ENCODE data around the gene JPH2.
"Not testable (repeated sequence)": the region's sequence is repeated elsewhere in the genome, so short reads cannot be mapped to it uniquely, and the experiment has no call there.

JPH2 gene

GRCh38 chr20:44135012-44135412, 52.0 kb downstream of the JPH2 start:
- Histone ChIP-seq H3K4me2 (no peak overlapping the region), H3K36me3 (ENCODE audit: insufficient read depth) (no peaks in the 10 kb centered on the region), H3K79me2 (ENCODE audit: insufficient read depth, low read depth) (no peaks in the 10 kb centered on the region), H3K4me1 (ENCODE audit: low read depth, poor library complexity, severe bottlenecking) (no peaks in the 10 kb centered on the region), H3K4me3 (IDR thresholded peaks at IDR 0.05; ENCODE audit: insufficient read depth, low read depth, low read length) (no peak overlapping the region), H3K27me3 (ENCODE audit: insufficient read depth, low read depth) (no peaks in the 10 kb centered on the region), H4K20me1 (ENCODE audit: insufficient read depth) (no peaks in the 10 kb centered on the region), H3K27ac (no peak overlapping the region), H3K9ac (no peak overlapping the region), H2AFZ (ENCODE audit: low read depth) (no peak overlapping the region; the same call in 1 of the 2 replicates)
- TF ChIP-seq, protein P1, sequence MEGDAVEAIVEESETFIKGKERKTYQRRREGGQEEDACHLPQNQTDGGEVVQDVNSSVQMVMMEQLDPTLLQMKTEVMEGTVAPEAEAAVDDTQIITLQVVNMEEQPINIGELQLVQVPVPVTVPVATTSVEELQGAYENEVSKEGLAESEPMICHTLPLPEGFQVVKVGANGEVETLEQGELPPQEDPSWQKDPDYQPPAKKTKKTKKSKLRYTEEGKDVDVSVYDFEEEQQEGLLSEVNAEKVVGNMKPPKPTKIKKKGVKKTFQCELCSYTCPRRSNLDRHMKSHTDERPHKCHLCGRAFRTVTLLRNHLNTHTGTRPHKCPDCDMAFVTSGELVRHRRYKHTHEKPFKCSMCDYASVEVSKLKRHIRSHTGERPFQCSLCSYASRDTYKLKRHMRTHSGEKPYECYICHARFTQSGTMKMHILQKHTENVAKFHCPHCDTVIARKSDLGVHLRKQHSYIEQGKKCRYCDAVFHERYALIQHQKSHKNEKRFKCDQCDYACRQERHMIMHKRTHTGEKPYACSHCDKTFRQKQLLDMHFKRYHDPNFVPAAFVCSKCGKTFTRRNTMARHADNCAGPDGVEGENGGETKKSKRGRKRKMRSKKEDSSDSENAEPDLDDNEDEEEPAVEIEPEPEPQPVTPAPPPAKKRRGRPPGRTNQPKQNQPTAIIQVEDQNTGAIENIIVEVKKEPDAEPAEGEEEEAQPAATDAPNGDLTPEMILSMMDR (conservative IDR thresholded peaks at IDR 0.05; ENCODE audit: low read depth, low read length) = no peak

DNA sequence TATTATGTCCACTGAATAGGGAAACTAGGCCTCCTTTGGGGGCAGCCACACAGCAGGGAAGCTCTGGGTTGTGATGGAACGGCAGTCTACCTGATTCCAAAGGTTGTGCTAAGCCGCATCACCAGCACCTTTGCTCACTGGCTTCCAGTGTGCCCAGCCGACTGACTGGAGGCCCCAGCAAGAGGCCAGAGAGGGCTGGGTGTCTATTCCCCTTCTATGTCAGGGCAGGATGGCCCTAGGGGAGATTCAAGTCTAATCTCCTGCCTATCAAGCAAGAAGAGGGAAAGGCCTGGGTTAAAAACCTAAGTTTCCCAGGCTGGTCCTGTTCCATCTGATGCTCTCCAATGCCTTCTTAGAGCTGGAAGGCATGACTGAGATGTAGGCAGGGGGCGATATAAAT, 53.6 kb downstream of the JPH2 start:
- no peak overlapping the region for H3K9ac ChIP-seq
- no peak overlapping the region for H3K4me3 ChIP-seq (IDR thresholded peaks at IDR 0.05; ENCODE audit: insufficient read depth, low read depth, low read length)
- no peaks in the 10 kb centered on the region for H4K20me1 ChIP-seq (ENCODE audit: insufficient read depth)
- no peaks in the 10 kb centered on the region for H3K79me2 ChIP-seq (ENCODE audit: insufficient read depth, low read depth)
- no peaks in the 10 kb centered on the region for H3K36me3 ChIP-seq (ENCODE audit: insufficient read depth)
- TF ChIP-seq, protein P1 (conservative IDR thresholded peaks at IDR 0.05; ENCODE audit: low read depth, low read length) = no peak
- no peak overlapping the region for H3K4me2 ChIP-seq
- H3K27ac ChIP-seq = no peak overlapping the region
- no peak overlapping the region for H2AFZ ChIP-seq (ENCODE audit: low read depth)
- H3K4me1 ChIP-seq (ENCODE audit: low read depth, poor library complexity, severe bottlenecking) = no peaks in the 10 kb centered on the region
- H3K27me3 ChIP-seq (ENCODE audit: insufficient read depth, low read depth) = no peaks in the 10 kb centered on the region

GRCh38 chr20:44131704-44132103, 55.3 kb downstream of the JPH2 start:
- H3K79me2 ChIP-seq (ENCODE audit: insufficient read depth, low read depth) = no peaks in the 10 kb centered on the region
- no peaks in the 10 kb centered on the region for H3K27me3 ChIP-seq (ENCODE audit: insufficient read depth, low read depth)
- no peaks in the 10 kb centered on the region for H3K36me3 ChIP-seq (ENCODE audit: insufficient read depth)
- no peak overlapping the region for H2AFZ ChIP-seq (ENCODE audit: low read depth)
- no peak overlapping the region for H3K4me2 ChIP-seq
- no peak overlapping the region for H3K4me3 ChIP-seq (IDR thresholded peaks at IDR 0.05; ENCODE audit: insufficient read depth, low read depth, low read length)
- no peak overlapping the region for H3K9ac ChIP-seq
- H4K20me1 ChIP-seq (ENCODE audit: insufficient read depth) = no peaks in the 10 kb centered on the region
- H3K27ac ChIP-seq = no peak overlapping the region
- no peaks in the 10 kb centered on the region for H3K4me1 ChIP-seq (ENCODE audit: low read depth, poor library complexity, severe bottlenecking)
- TF ChIP-seq, protein P1 (conservative IDR thresholded peaks at IDR 0.05; ENCODE audit: low read depth, low read length) = no peak

DNA sequence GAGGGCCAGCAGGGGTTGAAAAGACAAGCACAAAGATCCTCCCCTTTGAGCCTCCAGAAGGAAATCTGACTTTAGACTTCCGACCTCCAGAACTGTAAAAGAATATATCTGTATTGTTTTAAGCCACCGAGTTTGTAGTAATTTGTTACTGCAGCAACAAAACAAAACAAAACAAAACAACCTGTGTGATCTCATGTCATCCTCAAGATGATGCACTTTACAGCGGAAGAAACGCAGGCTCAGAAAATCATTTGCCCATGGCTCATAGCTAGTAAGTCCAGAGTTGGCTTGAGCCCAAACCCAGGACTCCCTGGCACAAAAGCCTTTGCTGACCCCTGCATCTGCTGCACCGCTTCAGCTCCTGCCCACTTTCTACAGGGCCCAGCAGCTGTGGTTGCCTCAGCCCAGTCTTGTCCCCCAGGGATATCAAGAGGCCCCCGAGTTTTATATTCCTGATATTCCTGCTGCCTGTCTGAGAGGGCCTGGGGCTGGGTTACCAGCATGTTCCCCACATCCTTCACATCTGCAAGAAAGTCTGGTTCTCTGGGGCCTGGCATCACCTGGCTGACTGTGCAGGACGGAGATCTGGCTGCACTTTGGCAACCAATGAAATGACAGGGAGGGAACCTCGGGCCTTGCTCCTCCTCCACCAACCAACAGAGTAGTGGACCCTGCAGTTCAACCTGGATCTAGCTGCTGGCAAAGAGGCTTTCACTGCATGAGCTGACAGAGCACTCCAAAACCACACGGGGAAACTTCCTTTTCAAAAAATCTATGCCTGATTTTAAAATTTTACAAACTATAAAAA, 56.9 kb downstream of the JPH2 start:
- H3K79me2 ChIP-seq (ENCODE audit: insufficient read depth, low read depth) = no peaks in the 10 kb centered on the region
- no peak overlapping the region for H3K4me2 ChIP-seq
- H3K27ac ChIP-seq = no peak overlapping the region
- no peaks in the 10 kb centered on the region for H3K36me3 ChIP-seq (ENCODE audit: insufficient read depth)
- TF ChIP-seq, protein P1 (conservative IDR thresholded peaks at IDR 0.05; ENCODE audit: low read depth, low read length) = no peak
- H3K27me3 ChIP-seq (ENCODE audit: insufficient read depth, low read depth) = no peaks in the 10 kb centered on the region
- H2AFZ ChIP-seq (ENCODE audit: low read depth) = no peak overlapping the region
- H4K20me1 ChIP-seq (ENCODE audit: insufficient read depth) = no peaks in the 10 kb centered on the region
- no peak overlapping the region for H3K4me3 ChIP-seq (IDR thresholded peaks at IDR 0.05; ENCODE audit: insufficient read depth, low read depth, low read length)
- no peaks in the 10 kb centered on the region for H3K4me1 ChIP-seq (ENCODE audit: low read depth, poor library complexity, severe bottlenecking)
- no peak overlapping the region for H3K9ac ChIP-seq

DNA sequence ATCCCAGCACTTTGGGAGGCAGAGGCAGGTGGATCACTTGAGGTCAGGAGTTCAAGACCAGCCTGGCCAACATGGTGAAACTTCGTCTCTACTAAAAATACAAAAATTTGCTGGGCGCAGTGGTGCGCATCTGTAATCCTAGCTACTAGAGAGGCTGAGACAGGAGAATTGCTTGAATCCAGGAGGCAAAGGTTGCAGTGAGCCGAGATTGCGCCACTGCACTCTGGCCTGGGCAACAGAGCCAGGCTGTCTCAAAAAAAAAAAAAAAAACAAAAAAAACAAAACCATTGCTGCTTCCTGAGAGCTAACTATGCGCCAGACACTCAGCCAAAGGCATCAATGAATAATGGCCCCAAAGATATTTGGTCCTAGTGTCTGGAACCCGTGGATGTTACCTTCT, 57.7 kb downstream of the JPH2 start:
- not testable (repeated sequence) for H4K20me1 ChIP-seq (ENCODE audit: insufficient read depth); H3K79me2 ChIP-seq (ENCODE audit: insufficient read depth, low read depth); H3K4me3 ChIP-seq (IDR thresholded peaks at IDR 0.05; ENCODE audit: insufficient read depth, low read depth, low read length); H3K27ac ChIP-seq; H3K4me2 ChIP-seq; H3K27me3 ChIP-seq (ENCODE audit: insufficient read depth, low read depth); H2AFZ ChIP-seq (ENCODE audit: low read depth); H3K36me3 ChIP-seq (ENCODE audit: insufficient read depth); H3K4me1 ChIP-seq (ENCODE audit: low read depth, poor library complexity, severe bottlenecking); H3K9ac ChIP-seq
